Right forelimb (tissue), 1 donor: ENCODE data around the gene MAST4.

Source experiments
- DNase-seq: peaks from one replicate; pipeline ENCODE4 v3.0.0-alpha.2; 2018

Gene MAST4

DNA sequence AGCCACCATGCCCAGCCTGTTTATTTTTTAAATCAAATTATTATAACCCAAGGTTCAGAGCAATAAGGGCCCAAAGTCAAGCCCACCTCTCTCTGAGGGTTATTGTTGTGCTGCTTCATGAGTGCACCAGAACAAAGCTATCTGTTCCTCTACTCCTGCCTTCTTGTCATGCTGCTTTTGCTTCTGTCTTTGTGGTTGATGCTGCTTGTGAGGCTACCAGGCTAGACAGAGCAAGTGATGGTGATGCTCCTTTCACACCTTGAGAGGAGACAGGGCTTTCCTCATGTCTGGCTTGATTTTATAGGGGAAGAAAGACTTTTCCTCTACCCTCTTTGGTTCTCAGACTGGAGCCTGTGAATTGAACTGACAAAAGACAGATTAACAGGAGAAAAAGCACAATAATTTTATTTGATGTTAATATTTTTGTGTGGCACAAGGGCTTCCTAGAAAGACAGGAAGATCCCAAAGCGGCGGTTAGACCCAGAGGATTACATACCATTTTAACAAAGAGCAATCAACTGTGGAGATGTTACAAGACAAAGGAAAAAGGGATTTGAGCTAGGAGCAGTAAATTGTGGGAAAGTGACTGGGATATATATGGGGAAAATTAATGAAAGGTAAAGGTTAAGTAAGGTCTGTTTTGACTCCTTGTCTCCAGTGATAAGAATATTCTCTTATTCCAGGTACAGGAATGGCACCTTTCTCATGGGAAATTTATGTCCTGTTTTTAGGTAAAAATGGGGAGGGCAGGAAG, 604.8 kb downstream of the MAST4 start:
- DNase-seq: no peak

DNA sequence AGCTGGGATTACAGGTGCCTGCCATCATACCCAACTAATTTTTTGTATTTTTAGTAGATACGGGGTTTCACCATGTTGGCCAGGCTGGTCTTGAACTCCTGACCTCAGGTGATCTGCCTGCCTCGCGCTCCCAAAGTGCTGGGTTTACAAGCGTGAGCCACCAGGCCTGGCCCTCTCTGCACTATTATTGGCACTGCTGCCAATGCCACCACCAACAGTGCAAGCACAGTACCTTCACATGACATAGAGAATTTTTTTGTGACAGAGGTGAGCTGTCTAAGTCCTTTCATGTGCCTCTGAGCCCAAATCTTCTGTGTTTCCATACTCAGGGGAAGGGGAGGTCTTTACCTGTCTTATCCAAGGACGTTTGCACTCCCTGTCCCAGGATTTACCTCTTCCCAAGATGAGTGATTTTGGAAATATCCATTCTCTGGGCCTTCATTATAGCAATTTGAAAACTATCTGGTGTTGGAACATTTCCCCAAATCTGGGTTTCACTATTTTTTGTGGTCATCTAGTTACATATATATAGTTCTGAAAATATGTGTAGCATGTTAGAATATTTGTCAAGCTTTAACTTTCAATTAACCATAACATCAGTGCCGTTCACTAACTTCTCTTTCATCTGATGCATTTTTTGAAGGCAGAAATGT, 605.8 kb downstream of the MAST4 start:
- no peak for DNase-seq

DNA sequence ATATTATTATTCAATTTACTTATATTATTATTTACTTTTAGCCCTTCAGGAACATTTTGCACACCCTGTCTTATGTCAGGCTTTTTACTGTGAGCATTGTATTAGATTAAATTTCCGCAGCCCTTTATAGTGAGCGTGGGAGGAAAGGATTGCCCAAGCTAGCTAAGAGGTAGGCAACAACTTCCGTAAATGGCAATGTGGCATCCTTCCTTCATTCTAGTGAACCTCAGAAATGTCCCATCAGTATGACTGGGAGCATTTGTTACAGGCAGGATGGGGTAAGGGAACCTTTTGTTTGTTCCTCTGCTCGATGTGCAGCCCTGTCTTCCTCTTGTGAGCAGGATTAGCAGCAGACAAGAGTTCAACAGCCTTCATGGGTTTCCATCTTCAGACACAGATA, 606.6 kb downstream of the MAST4 start:
- DNase-seq: no peak

DNA sequence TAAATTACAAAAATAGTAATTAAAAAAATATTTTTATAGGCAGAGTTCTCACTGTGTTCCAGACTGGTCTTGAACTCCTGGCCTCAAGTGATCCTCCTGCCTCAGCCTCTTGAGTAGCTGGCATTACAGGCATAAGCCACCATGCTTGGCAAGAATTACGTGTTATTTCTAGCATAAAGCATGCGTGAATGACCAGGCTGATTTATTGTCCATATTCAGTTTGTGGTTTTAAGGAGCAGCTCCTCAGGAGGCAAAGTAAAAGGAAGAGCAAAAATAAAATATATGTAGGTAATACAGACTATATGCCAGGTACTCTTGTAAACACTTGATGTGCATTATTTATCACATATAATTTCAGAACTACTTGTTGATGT, 607.5 kb downstream of the MAST4 start:
- DNase-seq: no peak

DNA sequence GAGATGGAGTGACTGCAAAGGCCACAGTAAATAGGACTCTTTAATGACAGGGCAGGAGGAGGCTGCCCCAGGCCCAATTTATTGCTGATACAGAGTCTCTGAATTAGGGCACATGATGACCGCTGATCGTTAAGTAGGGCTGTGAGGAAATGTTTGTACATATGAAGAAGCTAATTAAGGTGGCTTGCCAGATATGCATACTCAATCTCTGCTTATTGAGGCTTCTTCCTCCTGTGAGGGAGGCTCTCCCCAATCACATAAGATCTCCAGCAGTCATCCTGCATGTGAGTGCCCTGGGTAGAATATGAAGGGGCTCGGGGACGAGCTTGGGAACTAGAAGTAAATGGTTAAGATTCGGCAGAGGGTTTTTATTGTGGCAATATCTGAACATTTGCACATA, 608.6 kb downstream of the MAST4 start:
- no peak for DNase-seq

DNA sequence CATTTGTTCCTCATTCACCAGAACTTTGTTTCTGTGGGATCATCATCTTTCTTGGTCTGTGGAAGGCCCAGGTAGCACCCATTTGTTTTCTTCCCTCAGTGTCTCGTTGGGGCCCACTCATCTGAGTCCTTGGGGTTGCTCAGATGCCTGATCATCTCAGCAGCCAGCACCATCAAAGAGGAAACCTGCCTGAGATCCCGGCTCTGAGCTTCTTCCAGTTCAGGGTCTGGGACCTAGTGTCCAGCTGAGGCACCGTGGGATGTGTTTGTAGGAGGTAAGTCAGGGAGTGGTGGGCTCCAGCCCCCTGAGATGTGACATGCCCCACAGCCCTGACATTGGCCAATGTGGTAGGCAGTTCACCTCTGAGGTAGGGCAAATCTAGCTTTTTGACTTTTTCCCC, 609.8 kb downstream of the MAST4 start:
- no peak for DNase-seq

DNA sequence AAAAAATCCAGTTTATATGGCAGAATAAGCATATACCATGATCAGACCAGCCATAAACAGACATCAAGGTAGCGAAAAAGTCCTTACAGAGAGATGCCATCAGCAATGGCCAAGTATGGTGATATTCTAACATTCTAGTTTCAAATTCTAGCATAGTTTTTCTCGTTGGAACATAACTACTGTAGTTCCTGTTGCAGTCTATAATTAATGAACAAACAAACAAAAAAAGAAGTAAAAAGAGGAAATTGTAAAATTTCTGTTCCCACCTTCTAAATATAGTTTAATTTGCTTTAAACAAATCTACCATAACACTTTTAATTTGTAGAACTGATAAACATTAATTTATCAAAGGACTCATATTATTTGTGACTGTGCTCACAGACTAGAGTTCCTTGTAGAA, 610.3 kb downstream of the MAST4 start:
- no peak for DNase-seq

DNA sequence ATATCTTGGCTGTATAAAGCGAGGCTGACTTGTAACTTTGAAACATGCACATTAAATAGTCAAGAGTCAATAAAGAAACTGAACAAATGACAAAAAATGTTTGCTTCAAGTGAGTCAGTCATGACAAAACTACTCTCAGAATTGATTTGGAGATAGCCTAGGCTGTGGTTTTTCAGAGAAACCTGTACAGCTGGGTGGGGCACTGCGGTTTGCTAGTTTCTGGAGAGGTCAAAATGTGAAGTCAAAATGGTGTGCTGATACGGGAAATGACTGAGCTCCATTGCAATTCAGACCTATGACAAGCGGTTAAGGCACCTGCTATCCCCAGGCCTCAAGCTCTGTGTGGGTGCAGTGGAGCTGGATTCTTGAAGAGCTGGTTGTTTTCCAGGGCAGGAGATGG, 610.7 kb downstream of the MAST4 start:
- no peak for DNase-seq

DNA sequence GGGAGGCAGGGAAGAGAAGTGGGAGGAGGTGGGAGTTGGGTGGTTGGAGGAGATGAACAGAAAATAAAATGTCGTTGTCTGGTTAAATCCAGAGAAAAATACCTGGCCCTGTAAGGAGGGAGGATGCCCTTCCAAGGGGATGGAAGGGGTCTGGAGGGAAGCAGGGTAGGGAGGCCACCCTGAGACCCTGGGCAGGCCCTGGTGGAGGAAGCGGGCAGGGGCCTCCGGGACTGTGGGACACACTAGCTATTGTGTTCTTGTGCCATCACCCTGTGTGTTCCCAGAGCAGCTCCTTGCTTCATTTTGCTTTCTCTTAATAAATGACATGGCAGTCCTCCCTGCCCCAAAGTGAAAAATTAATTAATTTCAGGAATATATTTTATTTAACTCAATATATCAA, 612.2 kb downstream of the MAST4 start:
- DNase-seq: no peak

DNA sequence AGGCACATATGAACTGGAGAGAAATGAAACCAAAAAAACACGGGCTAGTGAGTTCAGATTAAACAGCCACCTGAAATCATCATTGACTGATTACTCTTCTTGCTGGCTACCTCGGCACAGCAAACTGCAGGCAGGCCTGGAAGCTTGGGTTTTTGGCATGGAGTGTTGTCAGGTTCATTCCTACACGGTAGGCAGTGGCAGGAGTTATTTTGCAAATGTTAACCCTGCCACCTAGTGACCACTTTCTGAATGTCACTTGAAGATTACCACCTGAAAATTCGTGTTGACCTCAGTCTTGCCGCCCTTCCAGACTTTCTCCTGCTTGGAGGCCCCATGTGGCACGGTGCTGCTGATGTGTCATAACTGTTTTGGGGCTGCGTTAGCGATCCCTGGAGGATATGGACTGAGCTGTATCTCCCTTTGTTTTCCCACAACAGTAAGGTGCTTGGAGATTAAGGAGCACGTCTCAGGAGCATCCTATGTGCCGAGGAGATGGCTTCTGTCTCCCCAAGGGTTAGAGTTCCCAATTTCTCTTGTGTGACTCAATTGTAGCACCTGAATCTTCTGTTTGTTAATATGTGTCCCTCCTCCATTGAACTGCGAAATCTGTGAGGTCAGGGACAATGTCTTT, 613.1 kb downstream of the MAST4 start:
- DNase-seq: peak; percentile 71

DNA sequence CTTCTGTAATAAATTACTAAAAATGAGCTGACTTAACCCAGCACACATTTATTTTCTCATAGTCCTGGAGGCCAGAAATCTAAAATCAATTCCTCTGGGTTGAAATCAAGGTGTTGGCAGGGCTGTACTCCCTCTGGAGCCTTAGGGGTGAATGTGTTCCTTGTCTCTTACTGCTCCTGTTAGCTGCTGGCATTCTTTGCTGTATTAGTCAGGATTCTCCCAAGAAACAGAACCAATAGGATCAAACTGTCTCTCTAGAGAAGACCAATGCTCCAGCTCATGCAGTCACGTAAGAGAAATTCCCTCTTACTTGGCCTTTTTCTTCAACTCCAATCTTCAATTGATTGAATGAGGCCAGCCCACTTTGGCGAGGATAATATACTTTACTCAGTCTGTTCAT, 615.7 kb downstream of the MAST4 start:
- DNase-seq: no peak

DNA sequence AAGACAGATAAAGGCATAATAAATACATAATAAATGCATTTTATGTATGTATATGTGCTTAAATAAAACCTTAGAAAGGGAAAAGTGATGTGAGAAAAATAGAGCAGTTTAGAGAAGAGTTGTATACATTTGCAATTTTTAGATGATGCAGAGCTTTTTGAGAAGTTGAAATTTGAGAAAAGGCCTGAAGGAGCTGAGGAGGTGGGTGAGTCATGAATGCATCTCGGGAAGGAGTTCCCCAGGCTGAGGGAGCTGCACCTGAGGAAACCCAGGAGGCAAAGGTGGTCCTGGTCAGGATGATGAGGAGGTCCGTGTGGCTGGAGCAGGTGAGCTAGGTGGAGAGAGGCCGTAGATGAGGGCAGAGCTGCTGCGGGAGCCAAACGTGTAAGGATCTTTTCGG, 617.8 kb downstream of the MAST4 start:
- no peak for DNase-seq

DNA sequence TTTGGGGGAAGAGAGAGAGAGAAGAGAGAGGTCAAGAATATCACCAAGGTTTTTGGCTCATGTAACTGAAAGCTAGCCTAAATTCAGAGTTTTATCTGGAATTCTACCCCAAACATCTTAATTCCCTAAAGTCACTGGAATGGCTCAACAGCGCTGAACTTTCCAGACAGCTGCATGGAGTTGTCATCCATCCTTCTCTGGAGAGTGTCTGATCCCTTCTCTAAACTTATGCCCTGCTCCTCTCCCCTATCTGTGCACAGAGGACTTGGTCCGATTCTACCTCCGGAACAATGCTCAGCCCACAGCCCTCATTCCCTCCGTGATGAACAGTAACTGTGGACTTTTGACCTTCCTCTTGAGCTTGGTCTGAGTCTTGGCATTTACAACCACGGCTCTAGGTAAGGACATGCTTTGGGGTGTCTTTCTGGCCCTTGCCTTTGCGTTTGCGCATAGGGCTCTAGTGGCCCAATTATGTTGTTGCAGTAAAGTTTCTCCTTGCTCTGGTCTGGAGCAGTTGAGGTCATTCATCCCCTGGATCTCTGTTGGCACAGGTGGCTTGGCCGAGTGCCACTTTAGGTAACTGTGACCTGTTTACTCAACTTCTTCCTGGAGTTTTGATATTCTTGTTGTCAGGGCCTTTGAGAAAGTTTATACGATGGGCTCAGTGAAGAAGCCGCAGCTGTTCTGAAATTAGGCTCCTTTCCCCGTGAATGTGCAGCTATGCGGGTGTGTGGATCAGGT, 618.7 kb downstream of the MAST4 start:
- no peak for DNase-seq

DNA sequence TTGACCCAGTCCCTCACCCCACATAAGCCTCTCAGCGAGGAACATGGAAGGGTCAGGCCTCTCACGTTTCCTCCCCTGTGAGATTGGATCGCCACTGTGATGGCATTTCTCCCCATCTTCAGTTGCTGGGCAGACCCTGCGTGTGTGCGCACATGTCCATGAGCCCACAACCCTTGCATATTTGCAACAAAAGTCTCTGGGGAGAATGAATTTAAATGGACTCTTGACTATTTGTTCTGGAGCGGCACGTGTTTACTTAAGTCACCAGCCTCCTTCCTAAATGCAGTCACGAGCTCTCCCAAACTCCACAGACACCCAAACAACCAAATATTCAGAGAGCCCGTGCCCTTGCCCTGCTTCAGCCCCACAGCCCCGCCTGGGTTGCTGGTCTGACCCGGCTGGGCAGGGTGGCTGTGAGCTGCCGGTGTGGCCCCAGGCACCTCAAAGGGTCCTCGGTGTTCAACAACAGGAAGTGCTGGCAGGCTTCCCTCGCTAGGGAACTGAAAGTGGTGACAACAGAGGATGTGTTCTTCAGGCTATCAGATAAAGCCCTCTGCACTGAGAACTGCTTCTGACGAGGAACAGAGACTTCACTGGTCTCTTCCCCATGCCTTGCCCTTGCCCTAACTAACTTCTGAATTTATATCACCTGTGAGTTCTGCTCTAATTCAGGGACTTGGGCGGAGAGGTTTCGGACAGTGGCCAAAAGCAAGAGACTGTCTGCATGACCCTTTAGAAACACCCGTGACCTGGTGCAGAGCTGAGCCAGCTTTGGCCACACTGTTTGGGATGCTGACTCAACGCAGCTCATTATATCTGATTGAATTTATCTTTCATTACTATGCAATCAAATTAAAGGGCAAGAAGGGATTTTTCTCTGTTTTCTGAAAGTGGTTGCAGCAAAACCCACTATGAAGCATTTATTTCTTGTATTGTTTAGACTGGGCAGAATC, 619.6 kb downstream of the MAST4 start:
- no peak for DNase-seq

DNA sequence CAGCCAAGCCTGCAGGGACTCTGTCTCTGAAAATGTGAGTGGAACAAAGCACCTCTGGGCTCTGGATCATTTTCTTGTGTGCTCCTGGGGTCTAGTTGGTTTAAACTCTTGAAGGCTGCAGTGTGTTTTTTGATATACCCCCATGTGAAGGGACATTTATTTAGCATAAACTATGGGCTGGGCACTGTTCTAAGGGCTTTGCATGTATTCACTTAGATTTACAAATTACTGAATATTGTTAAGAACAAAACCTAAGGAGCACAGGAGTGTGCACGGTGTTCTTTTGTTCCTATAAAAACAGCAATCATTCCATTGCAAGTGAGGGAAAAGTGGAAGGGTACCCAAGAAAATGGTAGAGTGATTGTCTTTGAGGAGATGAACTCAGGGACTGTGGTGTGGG, 620.4 kb downstream of the MAST4 start:
- no peak for DNase-seq
